C4-2B (cell line): ENCODE data around the gene MYLK.

Source experiments
- H3K27ac ChIP-seq: fragments of 450-650 bp; 2 replicates; pipeline ENCODE4 v1.5.1; 2017
- CTCF ChIP-seq: fragments of 450-650 bp; conservative IDR thresholded peaks from 2 replicates; pipeline ENCODE4 v1.5.1; 2017; ENCODE audit warnings: mild to moderate bottlenecking
- ZFX ChIP-seq: fragments of 450-650 bp; IDR thresholded peaks from 2 replicates; pipeline ENCODE4 v1.6.1; 2017

The MYLK gene

GRCh38 chr3:123568875-123569274, 315.3 kb downstream of the MYLK start:
- no peak overlapping the region for H3K27ac ChIP-seq
- TF ChIP-seq CTCF (no peak), ZFX (no peak)

GRCh38 chr3:123568034-123568433, 316.1 kb downstream of the MYLK start:
- no peak for TF ChIP-seq CTCF
- H3K27ac ChIP-seq = no peak overlapping the region

DNA sequence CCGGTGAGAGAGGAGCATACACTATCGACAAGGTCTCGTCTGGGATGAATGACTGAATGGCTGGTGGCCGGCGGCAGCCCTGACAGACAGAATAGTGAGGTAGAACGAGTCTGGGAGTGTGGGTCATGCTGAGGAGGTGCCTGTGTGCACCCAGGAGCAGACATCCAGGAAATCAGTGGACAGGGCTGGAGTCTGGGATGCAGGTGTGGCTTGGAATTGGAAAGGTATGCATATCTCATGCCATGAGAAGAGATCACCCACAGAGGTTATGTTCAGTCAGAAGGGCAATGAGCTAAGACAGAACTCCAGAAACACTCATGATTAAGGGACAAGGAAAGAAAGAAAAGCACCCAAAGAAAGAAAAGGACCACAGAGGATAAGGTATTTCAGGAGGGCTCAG, 320.1 kb downstream of the MYLK start:
- TF ChIP-seq ZFX (no peak), CTCF (no peak)
- H3K27ac ChIP-seq = no peak overlapping the region

DNA sequence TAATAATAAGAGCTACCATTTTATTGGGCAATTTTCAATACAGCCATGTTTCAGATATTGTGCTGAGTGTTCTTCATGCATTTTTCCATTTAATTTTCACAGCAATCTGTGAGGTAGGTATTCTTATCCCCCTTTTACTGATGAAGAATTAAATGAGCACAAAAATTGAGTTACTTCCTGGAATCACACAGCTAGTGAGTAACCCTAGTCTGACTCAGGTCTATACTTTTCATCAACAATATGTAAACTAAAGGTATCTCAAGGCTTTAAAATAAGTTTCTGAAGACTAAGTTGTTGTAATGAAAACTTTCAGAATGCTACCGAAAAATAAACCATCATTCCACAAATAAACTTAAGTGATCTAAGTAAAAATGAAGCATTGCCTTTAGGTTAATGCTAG, 321.6 kb downstream of the MYLK start:
- no peak overlapping the region for H3K27ac ChIP-seq
- no peak for TF ChIP-seq CTCF
- no peak for TF ChIP-seq ZFX

GRCh38 chr3:123561188-123561587, 322.9 kb downstream of the MYLK start:
- TF ChIP-seq CTCF (no peak), ZFX (no peak)
- H3K27ac ChIP-seq = no peak overlapping the region
